OCI-LY3 (cell line): Measurements from ENCODE around the gene CATSPER4.
A peak's percentile ranks its signal among the peaks of the same experiment; 100 is the strongest.

Experiments used
- CTCF ChIP-seq: fragments of 200-600, 300-600 bp; sonication (generic); IDR thresholded peaks from 2 replicates; pipeline ENCODE4 v1.5.1; 2014; ENCODE audit warnings: antibody characterized with exemption, low read length, low read depth
- EZH2phosphoT487 ChIP-seq: fragments of 200-600 bp; shearing (Covaris generic); IDR thresholded peaks from 2 replicates; pipeline ENCODE4 v1.6.1; 2018; ENCODE audit warnings: antibody characterized with exemption, mixed run types, low read depth

GRCh38 chr1:26233903-26234643 lies 43.7 kb downstream of the CATSPER4 start, which contains the start of gene CEP85:
- TF ChIP-seq CTCF (peak; percentile 69), EZH2phosphoT487 (no peak)
